ENCODE measurements around the gene LIF. TPM values are rescaled to one million over a fixed set of nuclear protein-coding genes. Genes with fewer than 3 reads are reported as not detected.

LIF gene
- 1.4 TPM for polyA plus RNA-seq (2013, experiment 1 of 2)
- polyA plus RNA-seq (2013, experiment 2 of 2), result 1.4 TPM

GRCh38 chr22:30245985-30246813 is at the start of gene LIF:
Gene LIF, minus strand, starts transcription at chr22:30246759. Its CDS starts 64 bp downstream, at chr22:30246695.
- Histone ChIP-seq H3K9ac (ENCODE audit: low read depth, low read length, poor library complexity) (peak within 1 kb of the TSS; percentile 90), H3K9me3 (replicated peaks in 1 of 2; ENCODE audit: control insufficient read depth in 2 of 2, insufficient read depth in 1 of 2, low read depth in 1 of 2, low read length in 2 of 2) (peaks cover 0 to 2% of the 10 kb centered on the region in 2 donors), H3K79me1 (ENCODE audit: low read depth, low read length) (peaks cover 2% of the 10 kb centered on the region), H4K8ac (ENCODE audit: low read depth, low read length) (peak within 1 kb of the TSS; percentile 17), H3K4me2 (ENCODE audit: insufficient read depth, low read length, poor library complexity, severe bottlenecking) (peak within 1 kb of the TSS; percentile 97), H3K36me3 (replicated peaks in 1 of 2; ENCODE audit: control insufficient read depth in 2 of 2, insufficient read depth in 2 of 2, low read length in 2 of 2) (peaks cover 3 to 13% of the 10 kb centered on the region in 2 donors), H2AFZ (ENCODE audit: low read length) (peak within 1 kb of the TSS; percentile 97), H3K4me3 (ENCODE audit: low read length in 2 of 2) (peak within 1 kb of the TSS; percentile 62 to 77), H3K14ac (ENCODE audit: low read length) (peak within 1 kb of the TSS; percentile 38), H3K4ac (ENCODE audit: low read length) (no peak within 1 kb of the TSS), H4K91ac (ENCODE audit: low read depth, low read length, poor library complexity) (no peak within 1 kb of the TSS), H3K23ac (ENCODE audit: low read depth, low read length, poor library complexity) (peak within 1 kb of the TSS; percentile 80), H2BK120ac (ENCODE audit: low read depth, low read length) (peak within 1 kb of the TSS; percentile 100), H2BK15ac (ENCODE audit: low read length) (peak within 1 kb of the TSS; percentile 89), H3K27ac (replicated peaks; ENCODE audit: low read length) (no peak within 1 kb of the TSS), H2AK5ac (ENCODE audit: low read depth, low read length) (peak within 1 kb of the TSS; percentile 93), H2BK12ac (ENCODE audit: low read length) (peak within 1 kb of the TSS; percentile 25), H3K4me1 (ENCODE audit: control insufficient read depth in 2 of 2, insufficient read depth in 1 of 2, low read depth in 1 of 2, low read length in 2 of 2) (peaks cover 20 to 28% of the 10 kb centered on the region in 2 donors), H3K18ac (ENCODE audit: low read length) (peak within 1 kb of the TSS; percentile 96), H3K27me3 (ENCODE audit: control insufficient read depth in 3 of 3, insufficient read depth in 3 of 3, low read depth in 1 of 3, low read length in 3 of 3) (peaks cover 0 to 11% (median 0%) of the 10 kb centered on the region in 3 experiments), H2BK5ac (ENCODE audit: low read length) (peak within 1 kb of the TSS; percentile 82)
- DNase-seq (ENCODE audit: low spot score), result no peak
- no CpG with 5 or more reads among the region's 64 CpGs for WGBS, 2 donors (ENCODE audit: extremely low coverage in 2 of 2, insufficient read length in 2 of 2, insufficient replicate concordance in 1 of 2)

DNA sequence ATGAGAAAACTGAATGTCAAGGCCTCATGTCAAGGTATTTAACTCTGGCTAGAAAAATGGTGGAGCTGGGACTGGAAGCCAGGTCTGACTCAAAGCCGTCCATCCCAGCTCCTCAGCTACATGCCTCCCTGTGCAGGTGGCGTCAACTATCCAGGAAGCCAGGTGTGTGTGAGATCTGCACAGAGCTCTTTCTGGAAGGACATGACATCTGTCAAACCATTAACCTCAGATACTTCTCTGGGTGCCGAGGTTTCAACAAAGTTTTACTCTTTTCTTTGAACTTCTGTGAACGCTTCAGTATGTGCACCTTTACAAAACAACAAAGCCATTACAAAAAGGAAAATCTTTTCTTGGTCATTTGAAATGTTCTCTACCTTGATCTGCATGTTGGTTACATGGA is 49.8 kb upstream of the LIF start:
- no peak overlapping the region for H2AK5ac ChIP-seq (ENCODE audit: low read depth, low read length)
- H2AFZ ChIP-seq (ENCODE audit: low read length), result no peak overlapping the region
- H3K27ac ChIP-seq (replicated peaks; ENCODE audit: low read length), result no peak overlapping the region
- no peak overlapping the region for H3K4ac ChIP-seq (ENCODE audit: low read length)
- H4K8ac ChIP-seq (ENCODE audit: low read depth, low read length), result no peak overlapping the region
- no peaks in the 10 kb centered on the region for H3K27me3 ChIP-seq (ENCODE audit: control insufficient read depth in 3 of 3, insufficient read depth in 3 of 3, low read depth in 1 of 3, low read length in 3 of 3)
- H3K14ac ChIP-seq (ENCODE audit: low read length), result no peak overlapping the region
- H3K4me3 ChIP-seq (ENCODE audit: low read length in 2 of 2), result no peak overlapping the region
- H3K23ac ChIP-seq (ENCODE audit: low read depth, low read length, poor library complexity), result no peak overlapping the region
- DNase-seq (ENCODE audit: low spot score), result no peak
- H2BK120ac ChIP-seq (ENCODE audit: low read depth, low read length), result no peak overlapping the region
- no peak overlapping the region for H4K91ac ChIP-seq (ENCODE audit: low read depth, low read length, poor library complexity)
- H3K4me1 ChIP-seq (ENCODE audit: control insufficient read depth in 2 of 2, insufficient read depth in 1 of 2, low read depth in 1 of 2, low read length in 2 of 2), result peaks cover 0 to 3% of the 10 kb centered on the region in 2 donors
- H2BK15ac ChIP-seq (ENCODE audit: low read length), result no peak overlapping the region
- peaks cover 2% of the 10 kb centered on the region for H3K79me1 ChIP-seq (ENCODE audit: low read depth, low read length)
- H3K18ac ChIP-seq (ENCODE audit: low read length), result no peak overlapping the region
- H2BK5ac ChIP-seq (ENCODE audit: low read length), result no peak overlapping the region
- H3K9me3 ChIP-seq (replicated peaks in 1 of 2; ENCODE audit: control insufficient read depth in 2 of 2, insufficient read depth in 1 of 2, low read depth in 1 of 2, low read length in 2 of 2), result no peaks in the 10 kb centered on the region
- WGBS, 2 donors (ENCODE audit: extremely low coverage in 2 of 2, insufficient read length in 2 of 2, insufficient replicate concordance in 1 of 2), result no CpG with 5 or more reads among the region's 4 CpGs
- no peak overlapping the region for H2BK12ac ChIP-seq (ENCODE audit: low read length)
- peaks cover 9 to 22% of the 10 kb centered on the region in 2 donors for H3K36me3 ChIP-seq (replicated peaks in 1 of 2; ENCODE audit: control insufficient read depth in 2 of 2, insufficient read depth in 2 of 2, low read length in 2 of 2)
- no peak overlapping the region for H3K4me2 ChIP-seq (ENCODE audit: insufficient read depth, low read length, poor library complexity, severe bottlenecking)
- H3K9ac ChIP-seq (ENCODE audit: low read depth, low read length, poor library complexity), result no peak overlapping the region

GRCh38 chr22:30295576-30295975 is 49.0 kb upstream of the LIF start:
- no peak overlapping the region for H2BK15ac ChIP-seq (ENCODE audit: low read length)
- no peaks in the 10 kb centered on the region for H3K27me3 ChIP-seq (ENCODE audit: control insufficient read depth in 3 of 3, insufficient read depth in 3 of 3, low read depth in 1 of 3, low read length in 3 of 3)
- no peak overlapping the region for H3K9ac ChIP-seq (ENCODE audit: low read depth, low read length, poor library complexity)
- no peak overlapping the region for H3K23ac ChIP-seq (ENCODE audit: low read depth, low read length, poor library complexity)
- WGBS, 2 donors (ENCODE audit: extremely low coverage in 2 of 2, insufficient read length in 2 of 2, insufficient replicate concordance in 1 of 2), result no CpG with 5 or more reads among the region's 7 CpGs
- H4K91ac ChIP-seq (ENCODE audit: low read depth, low read length, poor library complexity), result no peak overlapping the region
- no peak overlapping the region for H3K4me2 ChIP-seq (ENCODE audit: insufficient read depth, low read length, poor library complexity, severe bottlenecking)
- H3K18ac ChIP-seq (ENCODE audit: low read length), result no peak overlapping the region
- no peak overlapping the region for H3K4ac ChIP-seq (ENCODE audit: low read length)
- no peak overlapping the region for H2BK120ac ChIP-seq (ENCODE audit: low read depth, low read length)
- peaks cover 4% of the 10 kb centered on the region in 2 donors for H3K4me1 ChIP-seq (ENCODE audit: control insufficient read depth in 2 of 2, insufficient read depth in 1 of 2, low read depth in 1 of 2, low read length in 2 of 2)
- no peak overlapping the region for H2BK5ac ChIP-seq (ENCODE audit: low read length)
- no peak overlapping the region for H3K4me3 ChIP-seq (ENCODE audit: low read length in 2 of 2)
- H3K79me1 ChIP-seq (ENCODE audit: low read depth, low read length), result peaks cover 2% of the 10 kb centered on the region
- H3K36me3 ChIP-seq (replicated peaks in 1 of 2; ENCODE audit: control insufficient read depth in 2 of 2, insufficient read depth in 2 of 2, low read length in 2 of 2), result peaks cover 9 to 22% of the 10 kb centered on the region in 2 donors
- H2BK12ac ChIP-seq (ENCODE audit: low read length), result no peak overlapping the region
- H3K14ac ChIP-seq (ENCODE audit: low read length), result no peak overlapping the region
- no peak overlapping the region for H4K8ac ChIP-seq (ENCODE audit: low read depth, low read length)
- no peak overlapping the region for H3K27ac ChIP-seq (replicated peaks; ENCODE audit: low read length)
- H2AK5ac ChIP-seq (ENCODE audit: low read depth, low read length), result no peak overlapping the region
- no peak for DNase-seq (ENCODE audit: low spot score)
- no peak overlapping the region for H2AFZ ChIP-seq (ENCODE audit: low read length)
- no peaks in the 10 kb centered on the region for H3K9me3 ChIP-seq (replicated peaks in 1 of 2; ENCODE audit: control insufficient read depth in 2 of 2, insufficient read depth in 1 of 2, low read depth in 1 of 2, low read length in 2 of 2)

- Histone ChIP-seq H2AK5ac (ENCODE audit: low read depth, low read length) (no peak overlapping the region), H4K91ac (ENCODE audit: low read depth, low read length, poor library complexity) (no peak overlapping the region), H3K14ac (ENCODE audit: low read length) (peak overlapping the region; percentile 6), H2BK12ac (ENCODE audit: low read length) (no peak overlapping the region), H3K4me3 (ENCODE audit: low read length in 2 of 2) (no peak overlapping the region), H3K79me1 (ENCODE audit: low read depth, low read length) (peaks cover 2% of the 10 kb centered on the region), H2AFZ (ENCODE audit: low read length) (no peak overlapping the region), H3K9me3 (replicated peaks in 1 of 2; ENCODE audit: control insufficient read depth in 2 of 2, insufficient read depth in 1 of 2, low read depth in 1 of 2, low read length in 2 of 2) (no peaks in the 10 kb centered on the region), H3K4ac (ENCODE audit: low read length) (no peak overlapping the region), H2BK15ac (ENCODE audit: low read length) (peak overlapping the region; percentile 71), H3K27ac (replicated peaks; ENCODE audit: low read length) (no peak overlapping the region), H3K9ac (ENCODE audit: low read depth, low read length, poor library complexity) (peak overlapping the region; percentile 18), H4K8ac (ENCODE audit: low read depth, low read length) (no peak overlapping the region), H2BK5ac (ENCODE audit: low read length) (no peak overlapping the region), H3K36me3 (replicated peaks in 1 of 2; ENCODE audit: control insufficient read depth in 2 of 2, insufficient read depth in 2 of 2, low read length in 2 of 2) (peaks cover 9 to 22% of the 10 kb centered on the region in 2 donors), H3K23ac (ENCODE audit: low read depth, low read length, poor library complexity) (no peak overlapping the region), H3K18ac (ENCODE audit: low read length) (no peak overlapping the region), H2BK120ac (ENCODE audit: low read depth, low read length) (no peak overlapping the region), H3K4me2 (ENCODE audit: insufficient read depth, low read length, poor library complexity, severe bottlenecking) (no peak overlapping the region), H3K27me3 (ENCODE audit: control insufficient read depth in 3 of 3, insufficient read depth in 3 of 3, low read depth in 1 of 3, low read length in 3 of 3) (no peaks in the 10 kb centered on the region), H3K4me1 (ENCODE audit: control insufficient read depth in 2 of 2, insufficient read depth in 1 of 2, low read depth in 1 of 2, low read length in 2 of 2) (peaks cover 9 to 10% of the 10 kb centered on the region in 2 donors)
- no peak for DNase-seq (ENCODE audit: low spot score)
- WGBS, 2 donors (ENCODE audit: extremely low coverage in 2 of 2, insufficient read length in 2 of 2, insufficient replicate concordance in 1 of 2), result no CpG with 5 or more reads among the region's 11 CpGs
Observed at GRCh38 chr22:30294830-30295229, 48.3 kb upstream of the LIF start.

All from neuronal stem cell (in vitro differentiated cells).